HCT116 (cell line): ENCODE data around the gene RIMS1. TPM values are rescaled to one million over a fixed set of nuclear protein-coding genes. Genes with fewer than 3 reads are reported as not detected.

Experiments
- ATAC-seq: fragments of 200-7000 bp; cut with Tn5 transposase; 2 replicates; pipeline ENCODE4 v1.9.1; 2020; ENCODE audit warnings: mild to moderate bottlenecking, moderate library complexity
- BruUV-seq: library from RNA; stranded (reverse); fragments of 400-500 nt; replicated peaks from 2 replicates; lab custom pipeline; 2021; lab: Mats Ljungman, UMichigan
- CTCF ChIA-PET: fragments of 300-600 bp; sonication (Branson Sonifier 250); formaldehyde crosslinking; loops from one replicate; lab custom pipeline; 2021; ENCODE audit warnings: antibody characterized with exemption; lab: Charles Lee
- POLR2A ChIA-PET: fragments of 300-600, 350-600 bp; sonication (Branson Sonifier 250); formaldehyde crosslinking; loops from one replicate; lab custom pipeline; 2021; ENCODE audit warnings: antibody characterized with exemption; lab: Charles Lee
- RAD21 ChIA-PET, 2 experiments: fragments of 300-600 bp; sonication (Branson Sonifier 250); formaldehyde crosslinking; loops; one replicate each; lab custom pipeline; 2023; ENCODE audit warnings: low total read pairs in 2 of 2; ENCODE audit not compliant: uncharacterized antibody in 2 of 2, unreplicated experiment in 2 of 2, low non-redundant PET in 1 of 2; lab: Charles Lee
- DNase-seq: peaks from one replicate; pipeline ENCODE4 v3.0.0-alpha.2; 2010; ENCODE audit warnings: low read depth, low spot score
- H2AFZ ChIP-seq: fragments of 200-600 bp; shearing (Covaris generic), sonication (generic); 2 replicates; pipeline ENCODE4 v1.6.1; 2017; ENCODE audit warnings: low read depth, mixed run types, mixed read lengths, antibody characterized with exemption, low read length; ENCODE audit not compliant: poor library complexity, severe bottlenecking
- H3K27ac ChIP-seq: 2 replicates; pipeline ENCODE4 v1.5.1; 2012; ENCODE audit warnings: low read depth, low read length
- H3K27me3 ChIP-seq: fragments of 200-600 bp; sonication (generic); 2 replicates; pipeline ENCODE4 v1.6.1; 2016; ENCODE audit warnings: mixed run types, low read length, mixed read lengths; ENCODE audit not compliant: insufficient read depth
- H3K36me3 ChIP-seq, 2 experiments: fragments of 200-500 bp in 1 of 2; fragments of 200-600 bp in 1 of 2; sonication (Bioruptor generic) in 1 of 2; sonication (generic) in 1 of 2; 2 replicates each; pipeline versions ENCODE4 v1.5.1 to v1.6.1; 2014 to 2016; ENCODE audit warnings: low read length in 2 of 2, inconsistent platforms in 1 of 2, mixed read lengths in 1 of 2, mixed run types in 1 of 2; ENCODE audit not compliant: insufficient read depth in 2 of 2, control insufficient read depth in 1 of 2
- H3K4me1 ChIP-seq, 2 experiments: fragments of 200-600 bp in 1 of 2; sonication (generic) in 1 of 2; 2 replicates each; pipeline versions ENCODE4 v1.5.1 to v1.6.1; 2012 to 2017; ENCODE audit warnings: low read length in 2 of 2, inconsistent platforms in 1 of 2, mild to moderate bottlenecking in 1 of 2, mixed read lengths in 1 of 2, mixed run types in 1 of 2, moderate library complexity in 1 of 2; ENCODE audit not compliant: insufficient read depth in 2 of 2, control insufficient read depth in 1 of 2
- H3K4me2 ChIP-seq: fragments of 200-600 bp; sonication (generic); 2 replicates; pipeline ENCODE4 v1.6.1; 2017; ENCODE audit warnings: mixed run types, low read length, mixed read lengths
- H3K4me3 ChIP-seq, 2 experiments: fragments of 200-600 bp in 1 of 2; sonication (generic) in 1 of 2; replicated peaks in 1 of 2; 2 replicates each; pipeline ENCODE4 v1.5.1; 2011 to 2016; ENCODE audit warnings: low read length in 2 of 2, control low read depth in 1 of 2, low read depth in 1 of 2, mild to moderate bottlenecking in 1 of 2, mixed read lengths in 1 of 2, mixed run types in 1 of 2
- H3K79me2 ChIP-seq: fragments of 200-600 bp; sonication (generic); 2 replicates; pipeline ENCODE4 v1.6.1; 2017; ENCODE audit warnings: mild to moderate bottlenecking, mixed run types, low read length, moderate library complexity, mixed read lengths; ENCODE audit not compliant: insufficient read depth
- H3K9ac ChIP-seq: fragments of 200-600 bp; sonication (generic); 2 replicates; pipeline ENCODE4 v1.6.1; 2016; ENCODE audit warnings: low read length, mixed read lengths
- H3K9me2 ChIP-seq: fragments of 200-600 bp; sonication (generic), shearing (Covaris generic); 2 replicates; pipeline ENCODE4 v1.6.1; 2017; ENCODE audit warnings: mixed run types, mild to moderate bottlenecking, moderate library complexity; ENCODE audit not compliant: insufficient read depth
- H3K9me3 ChIP-seq, 2 experiments: fragments of 200-500 bp in 1 of 2; fragments of 200-600 bp in 1 of 2; sonication (Bioruptor generic) in 1 of 2; sonication (generic) in 1 of 2; 2 replicates each; pipeline ENCODE4 v1.6.1; 2014 to 2017; ENCODE audit warnings: low read length in 2 of 2, mixed read lengths in 2 of 2, inconsistent platforms in 1 of 2, low read depth in 1 of 2, mild to moderate bottlenecking in 1 of 2, mixed run types in 1 of 2, moderate library complexity in 1 of 2; ENCODE audit not compliant: control insufficient read depth in 1 of 2, insufficient read depth in 1 of 2
- H4K20me1 ChIP-seq: fragments of 200-600 bp; sonication (generic), shearing (Covaris generic); 2 replicates; pipeline ENCODE4 v1.6.1; 2017; ENCODE audit warnings: mixed run types, mild to moderate bottlenecking, moderate library complexity; ENCODE audit not compliant: insufficient read depth
- ATF3 ChIP-seq: IDR thresholded peaks from 2 replicates; pipeline ENCODE4 v1.6.1; 2012
- CEBPB ChIP-seq: IDR thresholded peaks from 2 replicates; pipeline ENCODE4 v1.6.1; 2012; ENCODE audit warnings: low read depth
- EGR1 ChIP-seq: IDR thresholded peaks from 2 replicates; pipeline ENCODE4 v1.6.1; 2012; ENCODE audit warnings: low read depth
- ELF1 ChIP-seq: IDR thresholded peaks from 2 replicates; pipeline ENCODE4 v1.6.1; 2012; ENCODE audit warnings: low read depth, borderline replicate concordance
- JUND ChIP-seq: IDR thresholded peaks from 2 replicates; pipeline ENCODE4 v1.6.1; 2012
- POLR2A ChIP-seq: IDR thresholded peaks from 2 replicates; pipeline ENCODE4 v1.7.0; 2011; ENCODE audit warnings: borderline replicate concordance; ENCODE audit not compliant: insufficient read depth, insufficient read length; ENCODE audit errors: extremely low read depth
- POLR2AphosphoS5 ChIP-seq: IDR thresholded peaks from 2 replicates; pipeline ENCODE4 v1.6.1; 2011; ENCODE audit warnings: mild to moderate bottlenecking, low read depth, low read length, moderate library complexity
- RAD21 ChIP-seq: IDR thresholded peaks from 2 replicates; pipeline ENCODE4 v1.6.1; 2012; ENCODE audit warnings: low read depth, mild to moderate bottlenecking
- REST ChIP-seq: IDR thresholded peaks from 2 replicates; pipeline ENCODE4 v1.6.1; 2012; ENCODE audit warnings: low read depth
- SP1 ChIP-seq: IDR thresholded peaks from 2 replicates; pipeline ENCODE4 v1.6.1; 2012; ENCODE audit warnings: low read depth
- ZFX ChIP-seq: fragments of 450-650 bp; IDR thresholded peaks from 2 replicates; pipeline ENCODE4 v1.6.1; 2017
- intact Hi-C: fragments of 100-400 bp; cut with micrococcal nuclease; formaldehyde crosslinking; loops from 2 replicates; pipeline ENCODE4 v1.10.0; 2022
- total RNA-seq: library from RNA; stranded (reverse); gene quantifications from one replicate; pipeline ENCODE4 v1.2.1, GENCODE V29; 2021; ENCODE audit not compliant: unreplicated experiment

The RIMS1 gene
- total RNA-seq, 1 experiment from 2014 or later: not detected

DNA sequence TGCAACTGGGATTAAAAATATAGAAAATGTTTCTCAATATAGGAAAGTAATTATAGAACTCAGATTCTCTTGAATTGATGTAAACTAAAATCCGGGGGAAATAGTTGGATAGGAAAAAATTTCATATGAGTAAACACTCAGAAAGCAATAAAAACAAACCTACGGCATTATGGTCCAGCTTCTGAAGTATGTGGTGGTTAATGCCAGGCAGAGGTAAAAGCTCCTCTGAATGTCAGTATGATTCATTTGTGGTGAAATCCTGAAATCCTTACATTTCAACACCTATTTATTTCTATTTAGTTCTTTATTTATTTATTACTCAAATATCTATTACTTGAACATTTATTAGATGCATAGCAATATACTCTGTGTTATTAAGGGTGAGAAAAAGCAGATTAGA is 145.1 kb downstream of the RIMS1 start:
- no peak overlapping the region for H3K9ac ChIP-seq
- POLR2A ChIA-PET: no interaction called here
- CTCF ChIA-PET: no interaction called here

More for the DNA sequence above, 145.1 kb downstream of the RIMS1 start:
- RAD21 ChIA-PET: no interaction called here
- Histone ChIP-seq H3K9me3 (no peaks in the 10 kb centered on the region), H3K4me1 (no peaks in the 10 kb centered on the region), H3K27ac (no peak overlapping the region), H4K20me1 (no peaks in the 10 kb centered on the region), H3K4me2 (no peak overlapping the region)
- TF ChIP-seq RAD21 (no peak), SP1 (no peak), CEBPB (no peak), ATF3 (no peak), EGR1 (no peak), POLR2A (no peak), POLR2AphosphoS5 (no peak), JUND (no peak), ELF1 (no peak), ZFX (no peak), REST (no peak)
- TF ChIP-seq, all 23 proteins: peak for 0
- no TSS peak for BruUV-seq
- intact Hi-C loops: no loop called here
- no peaks in the 10 kb centered on the region for H3K36me3 ChIP-seq
- H2AFZ ChIP-seq: no peak overlapping the region
- no peaks in the 10 kb centered on the region for H3K9me2 ChIP-seq
- ATAC-seq (no peak), DNase-seq (no peak)
- H3K27me3 ChIP-seq: no peaks in the 10 kb centered on the region
- no peak overlapping the region for H3K4me3 ChIP-seq
- no peaks in the 10 kb centered on the region for H3K79me2 ChIP-seq
